PC-3 (cell line): ENCODE measurements around the gene EHBP1. TPM values are rescaled to one million over a fixed set of nuclear protein-coding genes. Genes with fewer than 3 reads are reported as not detected.

Experiments
- ATAC-seq: fragments of 200-7000 bp; cut with Tn5 transposase; 2 replicates; pipeline ENCODE4 v1.9.1; 2020; ENCODE audit warnings: mild to moderate bottlenecking, moderate library complexity
- BruUV-seq: library from RNA; stranded (reverse); fragments of 400-500 nt; replicated peaks from 2 replicates; lab custom pipeline; 2021; lab: Mats Ljungman, UMichigan
- CTCF ChIA-PET: fragments of 300-600 bp; sonication (Branson Sonifier 250); formaldehyde crosslinking; loops from one replicate; lab custom pipeline; 2022; ENCODE audit warnings: antibody characterized with exemption; lab: Charles Lee
- POLR2A ChIA-PET: fragments of 300-600 bp; sonication (Branson Sonifier 250); formaldehyde crosslinking; loops from one replicate; lab custom pipeline; 2022; ENCODE audit warnings: antibody characterized with exemption; ENCODE audit not compliant: unreplicated experiment; lab: Charles Lee
- DNase-seq: peaks from one replicate; pipeline ENCODE4 v3.0.0-alpha.2; 2015
- H2AFZ ChIP-seq: fragments of 300-600 bp; sonication (generic); 2 replicates; pipeline ENCODE4 v1.6.0; 2016; ENCODE audit warnings: antibody characterized with exemption, low read length
- H3F3A ChIP-seq: fragments of 300-600 bp; sonication (generic); one replicate; pipeline ENCODE4 v1.6.0; 2017; ENCODE audit warnings: antibody characterized with exemption, low read length, control low read depth, mild to moderate bottlenecking; ENCODE audit not compliant: unreplicated experiment
- H3K27ac ChIP-seq: fragments of 300-600 bp; sonication (generic); 2 replicates; pipeline ENCODE4 v1.5.1; 2016; ENCODE audit warnings: mild to moderate bottlenecking, low read length
- H3K27me3 ChIP-seq: fragments of 300-600 bp; sonication (generic); 2 replicates; pipeline ENCODE4 v1.6.1; 2016; ENCODE audit warnings: low read length, mixed read lengths
- H3K36me3 ChIP-seq: fragments of 300-600 bp; sonication (generic); 2 replicates; pipeline ENCODE4 v1.6.1; 2016; ENCODE audit warnings: low read depth, mixed run types, low read length, mixed read lengths
- H3K4me1 ChIP-seq: fragments of 300-600 bp; sonication (generic); 2 replicates; pipeline ENCODE4 v1.5.1; 2016; ENCODE audit warnings: low read length; ENCODE audit not compliant: insufficient read depth
- H3K4me2 ChIP-seq: fragments of 300-600 bp; sonication (generic); 2 replicates; pipeline ENCODE4 v1.6.0; 2016; ENCODE audit warnings: low read length
- H3K4me3 ChIP-seq: fragments of 300-600 bp; sonication (generic); 2 replicates; pipeline ENCODE4 v1.5.1; 2016; ENCODE audit warnings: mild to moderate bottlenecking, low read length, mixed read lengths
- H3K79me2 ChIP-seq: fragments of 300-600 bp; sonication (generic); 2 replicates; pipeline ENCODE4 v1.6.1; 2017; ENCODE audit warnings: low read length, mixed read lengths
- H3K9ac ChIP-seq: fragments of 300-600 bp; sonication (generic); 2 replicates; pipeline ENCODE4 v1.6.0; 2016; ENCODE audit warnings: mild to moderate bottlenecking, low read length
- H3K9me2 ChIP-seq: fragments of 300-600 bp; sonication (generic); replicated peaks from 2 replicates; pipeline ENCODE4 v1.6.1; 2016; ENCODE audit warnings: mixed run types, low read length, mixed read lengths
- H3K9me3 ChIP-seq: fragments of 300-600 bp; sonication (generic); 2 replicates; pipeline ENCODE4 v1.6.1; 2016; ENCODE audit warnings: low read length, mixed read lengths
- H4K20me1 ChIP-seq: fragments of 300-600 bp; sonication (generic); 2 replicates; pipeline ENCODE4 v1.6.1; 2016; ENCODE audit warnings: low read length, mixed read lengths
- CTCF ChIP-seq: fragments of 300-600 bp; sonication (generic); conservative IDR thresholded peaks from 2 replicates; pipeline ENCODE4 v1.5.1; 2017; ENCODE audit warnings: antibody characterized with exemption, low read depth, mild to moderate bottlenecking, low read length
- EZH2 ChIP-seq: fragments of 300-600 bp; sonication (generic); IDR thresholded peaks from one replicate; pipeline ENCODE4 v1.6.1; 2017; ENCODE audit warnings: antibody characterized with exemption, mild to moderate bottlenecking, low read length; ENCODE audit not compliant: unreplicated experiment
- EZH2phosphoT487 ChIP-seq: fragments of 300-600 bp; sonication (generic); IDR thresholded peaks from 2 replicates; pipeline ENCODE4 v1.6.1; 2018; ENCODE audit warnings: mild to moderate bottlenecking, antibody characterized with exemption, low read length, borderline replicate concordance
- intact Hi-C: fragments of 100-400 bp; cut with micrococcal nuclease; formaldehyde crosslinking; loops from 2 replicates; pipeline ENCODE4 v1.9.0; 2023
- total RNA-seq: library from RNA; depleted of rRNA; stranded (reverse); fragments of >200 nt; gene quantifications from 2 replicates; pipeline ENCODE4 v1.2.3, GENCODE V29; 2014

EHBP1 gene
- total RNA-seq, 1 experiment from 2014 or later = 25.7 TPM

- Histone ChIP-seq H3K9me2 (no peaks in the 10 kb centered on the region), H3K79me2 (peaks cover 73% of the 10 kb centered on the region), H3K4me3 (no peak overlapping the region), H3K9ac (no peak overlapping the region), H3K27me3 (no peaks in the 10 kb centered on the region), H3K27ac (no peak overlapping the region), H3K4me1 (no peaks in the 10 kb centered on the region; the same call in 1 of the 2 replicates), H3K9me3 (no peaks in the 10 kb centered on the region), H3K4me2 (no peak overlapping the region), H3K36me3 (peaks cover 4% of the 10 kb centered on the region; the same call in 1 of the 2 replicates), H2AFZ (no peak overlapping the region), H4K20me1 (peaks cover 6% of the 10 kb centered on the region; the same call in 1 of the 2 replicates), H3F3A (no peaks in the 10 kb centered on the region)
- TF ChIP-seq EZH2phosphoT487 (no peak), CTCF (no peak), EZH2 (no peak)
- no peak for DNase-seq
- no TSS peak for BruUV-seq
- ChIA-PET POLR2A (no interaction called here), CTCF (no interaction called here)
- intact Hi-C loops = no loop called here
- ATAC-seq = no peak
Measured at GRCh38 chr2:62744603-62745002, 39.1 kb downstream of the EHBP1 start.

DNA sequence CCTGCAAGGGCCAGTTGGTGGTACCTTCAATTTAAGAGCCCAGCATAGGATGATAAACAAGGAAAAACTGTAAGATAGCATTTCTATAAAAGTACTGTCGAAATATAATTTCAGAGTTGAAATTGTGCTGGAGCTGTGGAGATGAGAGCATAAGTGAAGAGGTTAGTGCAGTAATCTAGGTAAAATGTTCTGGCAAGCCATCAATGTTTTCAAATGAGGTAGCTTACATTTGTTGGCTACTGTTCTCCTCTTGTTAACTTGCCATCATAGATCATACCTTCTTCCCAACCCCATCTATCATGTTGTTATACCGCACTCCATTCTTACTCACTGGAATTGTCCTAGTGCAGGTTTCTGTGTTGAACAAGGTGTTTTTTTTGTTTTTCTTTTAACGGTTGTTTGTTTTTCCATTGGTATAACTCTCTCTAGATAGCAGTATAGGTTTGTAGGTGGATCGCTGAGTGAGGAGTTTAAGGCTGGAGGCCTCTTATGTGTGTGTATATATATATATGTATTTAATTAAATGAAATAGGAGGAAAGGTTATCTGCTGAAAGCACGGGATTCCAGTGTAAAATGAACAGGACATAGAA, 40.5 kb downstream of the EHBP1 start:
- Histone ChIP-seq H3K9me3 (no peaks in the 10 kb centered on the region), H3K79me2 (peaks cover 62% of the 10 kb centered on the region), H3K27me3 (no peaks in the 10 kb centered on the region), H3K27ac (no peak overlapping the region), H3K9ac (no peak overlapping the region), H4K20me1 (no peaks in the 10 kb centered on the region), H3K9me2 (no peaks in the 10 kb centered on the region), H3K36me3 (peaks cover 4% of the 10 kb centered on the region; the same call in 1 of the 2 replicates), H2AFZ (no peak overlapping the region), H3K4me2 (no peak overlapping the region), H3K4me3 (no peak overlapping the region), H3K4me1 (no peaks in the 10 kb centered on the region; the same call in 1 of the 2 replicates), H3F3A (no peaks in the 10 kb centered on the region)
- intact Hi-C loops = no loop called here
- ChIA-PET CTCF (no interaction called here), POLR2A (no interaction called here)
- no TSS peak for BruUV-seq
- no peak for DNase-seq
- no peak for ATAC-seq
- no peak for TF ChIP-seq EZH2phosphoT487
- no peak for TF ChIP-seq CTCF
- no peak for TF ChIP-seq EZH2

GRCh38 chr2:62747169-62747568, 41.7 kb downstream of the EHBP1 start:
- H3F3A ChIP-seq = no peaks in the 10 kb centered on the region
- DNase-seq (no peak), ATAC-seq (no peak)
- intact Hi-C loops = no loop called here
- H3K4me1 ChIP-seq = no peaks in the 10 kb centered on the region; the same call in 1 of the 2 replicates
- no peaks in the 10 kb centered on the region for H3K9me2 ChIP-seq
- ChIA-PET CTCF (no interaction called here), POLR2A (no interaction called here)
- H3K9me3 ChIP-seq = no peaks in the 10 kb centered on the region
- H3K4me3 ChIP-seq = no peak overlapping the region
- H3K36me3 ChIP-seq = peaks cover 4% of the 10 kb centered on the region; the same call in 1 of the 2 replicates
- no peak overlapping the region for H2AFZ ChIP-seq
- no peaks in the 10 kb centered on the region for H4K20me1 ChIP-seq
- no TSS peak for BruUV-seq
- TF ChIP-seq EZH2 (no peak), EZH2phosphoT487 (no peak), CTCF (no peak)
- H3K4me2 ChIP-seq = no peak overlapping the region
- no peak overlapping the region for H3K9ac ChIP-seq
- no peak overlapping the region for H3K27ac ChIP-seq
- H3K27me3 ChIP-seq = no peaks in the 10 kb centered on the region
- H3K79me2 ChIP-seq = peaks cover 52% of the 10 kb centered on the region
